Left ventricle myocardium superior (tissue), 1 donor: ENCODE data around the gene BAIAP3. TPM values are rescaled to one million over a fixed set of nuclear protein-coding genes. Genes with fewer than 3 reads are reported as not detected.
"Not testable (repeated sequence)": the region's sequence is repeated elsewhere in the genome, so short reads cannot be mapped to it uniquely, and the experiment has no call there.

Source experiments
- ATAC-seq: fragments of 200-7000 bp; cut with Tn5 transposase; one replicate; pipeline ENCODE4 v1.9.1; 2020; ENCODE audit warnings: mild to moderate bottlenecking, moderate library complexity
- DNase-seq: peaks from one replicate; pipeline ENCODE4 v3.0.0-alpha.2; 2020
- intact Hi-C: fragments of 100-400 bp; cut with micrococcal nuclease; formaldehyde crosslinking; loops from one replicate; pipeline ENCODE4 v1.11.0; 2022
- total RNA-seq: library from RNA; stranded (reverse); fragmentation: NEBNext Ultra II Directional; extraction: Animal tissue kit (Norgen Biotek cat#: 25700); gene quantifications from one replicate; pipeline ENCODE4 v1.2.1, GENCODE V29; 2021
- donor health status: DM: no; HTN: yes; CAD: no; lungs with severe emphysema.

The BAIAP3 gene
- total RNA-seq, 1 donor from 2014 or later: 5.2 TPM

- ATAC-seq, DNase-seq, intact Hi-C loops: not testable (repeated sequence)
These were observed 5.3 kb upstream of the BAIAP3 start for GRCh38 chr16:1328136-1328535.

- DNase-seq, ATAC-seq, intact Hi-C loops: not testable (repeated sequence)
These were observed 4.5 kb upstream of the BAIAP3 start for GRCh38 chr16:1328961-1329360.

- ATAC-seq: no peak
- no peak for DNase-seq
- intact Hi-C loops: no loop called here
These were observed 3.1 kb upstream of the BAIAP3 start for GRCh38 chr16:1330260-1330914.

GRCh38 chr16:1330931-1331711 is 2.3 kb upstream of the BAIAP3 start:
- intact Hi-C loops: no loop called here
- ATAC-seq (no peak), DNase-seq (no peak)

GRCh38 chr16:1331712-1332617 is 1.5 kb upstream of the BAIAP3 start:
- intact Hi-C loops: no loop called here
- peak; percentile 61 for ATAC-seq
- DNase-seq: peak; percentile 72

- intact Hi-C loops: no loop called here
- no peak for ATAC-seq
- DNase-seq: no peak
These were observed 762 bp upstream of the BAIAP3 start for GRCh38 chr16:1332618-1333148.

GRCh38 chr16:1333854-1334700 is 632 bp downstream of the BAIAP3 start:
- intact Hi-C loops: no loop called here
- no peak for DNase-seq
- no peak for ATAC-seq

GRCh38 chr16:1334739-1335138 is 1.3 kb downstream of the BAIAP3 start:
- ATAC-seq (no peak), DNase-seq (no peak)
- intact Hi-C loops: no loop called here

GRCh38 chr16:1335211-1335971 is 1.9 kb downstream of the BAIAP3 start:
- DNase-seq (no peak), ATAC-seq (no peak)
- intact Hi-C loops: no loop called here

- ATAC-seq (no peak), DNase-seq (no peak)
- intact Hi-C loops: no loop called here
These were observed 2.6 kb downstream of the BAIAP3 start for GRCh38 chr16:1335996-1336395.

- ATAC-seq: no peak
- DNase-seq: no peak
- intact Hi-C loops: no loop called here
These were observed 3.2 kb downstream of the BAIAP3 start for GRCh38 chr16:1336619-1337018.

GRCh38 chr16:1337486-1337885 is 4.0 kb downstream of the BAIAP3 start:
- ATAC-seq: no peak

GRCh38 chr16:1338119-1338730 is 4.8 kb downstream of the BAIAP3 start:
- ATAC-seq (no peak), DNase-seq (no peak)
- intact Hi-C loops: no loop called here

More at GRCh38 chr16:1337486-1337885, 4.0 kb downstream of the BAIAP3 start:
- intact Hi-C loops: no loop called here
- DNase-seq: no peak

GRCh38 chr16:1338855-1339675 is 5.6 kb downstream of the BAIAP3 start:
- ATAC-seq (no peak), DNase-seq (no peak)
- intact Hi-C loops: no loop called here

- intact Hi-C loops: no loop called here
- no peak for ATAC-seq
- DNase-seq: no peak
These were observed 7.5 kb downstream of the BAIAP3 start for GRCh38 chr16:1340730-1341494.
